ES-I3 (cell line): ENCODE data around the gene MT1E.
"Not testable (repeated sequence)": the region's sequence is repeated elsewhere in the genome, so short reads cannot be mapped to it uniquely, and the experiment has no call there.

ENCODE experiments used
- H3K36me3 ChIP-seq: 2 replicates; pipeline ENCODE4 v1.6.1; 2013; ENCODE audit warnings: mild to moderate bottlenecking, low read length, control low read depth, moderate library complexity; ENCODE audit not compliant: insufficient read depth
- H3K4me1 ChIP-seq: 2 replicates; pipeline ENCODE4 v1.6.1; 2013; ENCODE audit warnings: mild to moderate bottlenecking, control low read depth, low read length; ENCODE audit not compliant: insufficient read depth
- H3K9ac ChIP-seq: 2 replicates; pipeline ENCODE4 v1.6.1; 2013; ENCODE audit warnings: low read depth, mild to moderate bottlenecking, low read length, moderate library complexity
- H3K9me3 ChIP-seq: 2 replicates; pipeline ENCODE4 v1.6.1; 2013; ENCODE audit warnings: mild to moderate bottlenecking, low read length, moderate library complexity; ENCODE audit not compliant: control insufficient read depth, insufficient read depth

The MT1E gene

GRCh38 chr16:56611281-56611833, 14.2 kb upstream of the MT1E start:
- H3K36me3 ChIP-seq, result no peaks in the 10 kb centered on the region
- peaks cover 36% of the 10 kb centered on the region for H3K4me1 ChIP-seq
- no peak overlapping the region for H3K9ac ChIP-seq
- no peaks in the 10 kb centered on the region for H3K9me3 ChIP-seq

GRCh38 chr16:56613706-56614105, 11.9 kb upstream of the MT1E start:
- no peak overlapping the region for H3K9ac ChIP-seq
- H3K9me3 ChIP-seq, result no peaks in the 10 kb centered on the region
- no peaks in the 10 kb centered on the region for H3K36me3 ChIP-seq
- peaks cover 25% of the 10 kb centered on the region for H3K4me1 ChIP-seq

- Histone ChIP-seq H3K4me1 (peaks cover 22% of the 10 kb centered on the region), H3K9ac (no peak overlapping the region), H3K9me3 (no peaks in the 10 kb centered on the region), H3K36me3 (no peaks in the 10 kb centered on the region)
These were observed 11.0 kb upstream of the MT1E start for GRCh38 chr16:56614549-56614991.

GRCh38 chr16:56615353-56615752, 10.2 kb upstream of the MT1E start:
- Histone ChIP-seq H3K4me1 (peaks cover 15% of the 10 kb centered on the region), H3K9ac (no peak overlapping the region), H3K9me3 (no peaks in the 10 kb centered on the region)

GRCh38 chr16:56616608-56617211, 8.9 kb upstream of the MT1E start:
- H3K36me3 ChIP-seq, result no peaks in the 10 kb centered on the region
- no peaks in the 10 kb centered on the region for H3K9me3 ChIP-seq
- H3K4me1 ChIP-seq, result peaks cover 17% of the 10 kb centered on the region
- H3K9ac ChIP-seq, result peak overlapping the region; percentile 41; the same call in 1 of the 2 replicates

More at GRCh38 chr16:56615353-56615752, 10.2 kb upstream of the MT1E start:
- no peaks in the 10 kb centered on the region for H3K36me3 ChIP-seq

GRCh38 chr16:56617212-56618085, 8.1 kb upstream of the MT1E start:
- peaks cover 23% of the 10 kb centered on the region for H3K4me1 ChIP-seq
- H3K9me3 ChIP-seq, result no peaks in the 10 kb centered on the region
- H3K36me3 ChIP-seq, result no peaks in the 10 kb centered on the region
- H3K9ac ChIP-seq, result peak overlapping the region; percentile 41; the same call in 1 of the 2 replicates

- H3K36me3 ChIP-seq, result no peaks in the 10 kb centered on the region
- H3K4me1 ChIP-seq, result peaks cover 23% of the 10 kb centered on the region
- no peaks in the 10 kb centered on the region for H3K9me3 ChIP-seq
- no peak overlapping the region for H3K9ac ChIP-seq
These were observed 7.4 kb upstream of the MT1E start for GRCh38 chr16:56618138-56618537.

- Histone ChIP-seq H3K9me3 (no peaks in the 10 kb centered on the region), H3K36me3 (no peaks in the 10 kb centered on the region), H3K4me1 (peaks cover 18% of the 10 kb centered on the region; the same call in 1 of the 2 replicates), H3K9ac (no peak overlapping the region)
These were observed 5.2 kb upstream of the MT1E start for GRCh38 chr16:56620339-56620897.

GRCh38 chr16:56621665-56622445, 3.7 kb upstream of the MT1E start:
- H3K36me3 ChIP-seq, H3K9ac ChIP-seq, H3K9me3 ChIP-seq: not testable (repeated sequence)
- H3K4me1 ChIP-seq, result peaks cover 27% of the 10 kb centered on the region; the same call in 1 of the 2 replicates

- H3K9me3 ChIP-seq, H3K36me3 ChIP-seq, H3K9ac ChIP-seq: not testable (repeated sequence)
- H3K4me1 ChIP-seq, result peaks cover 25% of the 10 kb centered on the region; the same call in 1 of the 2 replicates
These were observed 2.4 kb upstream of the MT1E start for GRCh38 chr16:56623184-56623583.

GRCh38 chr16:56623637-56624036, 1.9 kb upstream of the MT1E start:
- Histone ChIP-seq H3K36me3 (no peaks in the 10 kb centered on the region), H3K4me1 (peaks cover 25% of the 10 kb centered on the region; the same call in 1 of the 2 replicates), H3K9me3 (no peaks in the 10 kb centered on the region), H3K9ac (no peak overlapping the region)

- Histone ChIP-seq H3K4me1 (peaks cover 24% of the 10 kb centered on the region; the same call in 1 of the 2 replicates), H3K9me3 (no peaks in the 10 kb centered on the region), H3K9ac (peak overlapping the region; percentile 51; the same call in 1 of the 2 replicates), H3K36me3 (no peaks in the 10 kb centered on the region)
These were observed 518 bp downstream of the MT1E start for GRCh38 chr16:56625943-56626654.

GRCh38 chr16:56626685-56627084, 1.1 kb downstream of the MT1E start:
- H3K36me3 ChIP-seq, result no peaks in the 10 kb centered on the region
- peaks cover 19% of the 10 kb centered on the region; the same call in 1 of the 2 replicates for H3K4me1 ChIP-seq
- H3K9me3 ChIP-seq, result no peaks in the 10 kb centered on the region
- H3K9ac ChIP-seq, result no peak overlapping the region
